Activated T-cell treated with anti-CD3 and anti-CD28 coated beads, Interleukin-2, amount 50 U/mL, for 24 hours (primary cell): ENCODE measurements around the gene STX18.

Source experiments
- DNase-seq: peaks from one replicate; pipeline ENCODE4 v3.0.0-alpha.2; 2020
- H3K27ac Mint-ChIP-seq: 2 replicates; pipeline ENCODE4 v1.8.0; 2020; ENCODE audit warnings: mild to moderate bottlenecking, mixed read lengths
- H3K27me3 Mint-ChIP-seq: 2 replicates; pipeline ENCODE4 v1.8.0; 2020; ENCODE audit warnings: mixed read lengths
- H3K36me3 Mint-ChIP-seq: 2 replicates; pipeline ENCODE4 v1.8.0; 2020; ENCODE audit warnings: low read depth, mixed read lengths
- H3K4me1 Mint-ChIP-seq: 2 replicates; pipeline ENCODE4 v1.8.0; 2020; ENCODE audit warnings: low read depth, mixed read lengths
- H3K4me3 Mint-ChIP-seq: 2 replicates; pipeline ENCODE4 v1.8.0; 2020; ENCODE audit warnings: mild to moderate bottlenecking, moderate library complexity, mixed read lengths
- H3K9me3 Mint-ChIP-seq: 2 replicates; pipeline ENCODE4 v1.8.0; 2020; ENCODE audit warnings: mixed read lengths

The STX18 gene

GRCh38 chr4:4412641-4413372 lies 129.0 kb downstream of the STX18 start:
- H3K36me3 Mint-ChIP-seq = peaks cover 27% of the 10 kb centered on the region
- no peaks in the 10 kb centered on the region for H3K27me3 Mint-ChIP-seq
- no peak for DNase-seq
- H3K27ac Mint-ChIP-seq = no peak overlapping the region
- no peak overlapping the region for H3K4me3 Mint-ChIP-seq
- no peaks in the 10 kb centered on the region for H3K4me1 Mint-ChIP-seq
- H3K9me3 Mint-ChIP-seq = no peaks in the 10 kb centered on the region

DNA sequence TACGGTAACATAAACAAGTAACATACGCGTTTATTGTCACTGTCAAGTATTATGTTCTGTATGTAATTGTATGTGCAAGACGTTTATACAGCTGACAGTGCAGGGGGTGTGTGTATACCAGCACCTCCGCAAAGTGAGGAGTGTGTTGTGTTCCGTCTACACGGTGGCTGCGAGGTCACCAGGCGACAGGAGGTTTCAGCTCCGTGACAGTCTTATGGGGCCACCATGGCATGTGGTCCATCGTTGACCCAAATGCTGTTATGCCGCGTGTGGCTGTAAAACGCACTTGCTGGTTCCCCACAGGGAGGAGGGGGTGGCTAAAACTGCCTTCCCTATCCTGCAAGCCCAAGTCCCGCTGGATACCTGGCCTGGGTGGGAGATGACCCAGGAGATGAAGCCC lies 129.9 kb downstream of the STX18 start:
- H3K27ac Mint-ChIP-seq = no peak overlapping the region
- DNase-seq = no peak
- no peaks in the 10 kb centered on the region for H3K27me3 Mint-ChIP-seq
- no peaks in the 10 kb centered on the region for H3K4me1 Mint-ChIP-seq
- H3K36me3 Mint-ChIP-seq = peaks cover 19% of the 10 kb centered on the region
- H3K9me3 Mint-ChIP-seq = no peaks in the 10 kb centered on the region
- H3K4me3 Mint-ChIP-seq = no peak overlapping the region

DNA sequence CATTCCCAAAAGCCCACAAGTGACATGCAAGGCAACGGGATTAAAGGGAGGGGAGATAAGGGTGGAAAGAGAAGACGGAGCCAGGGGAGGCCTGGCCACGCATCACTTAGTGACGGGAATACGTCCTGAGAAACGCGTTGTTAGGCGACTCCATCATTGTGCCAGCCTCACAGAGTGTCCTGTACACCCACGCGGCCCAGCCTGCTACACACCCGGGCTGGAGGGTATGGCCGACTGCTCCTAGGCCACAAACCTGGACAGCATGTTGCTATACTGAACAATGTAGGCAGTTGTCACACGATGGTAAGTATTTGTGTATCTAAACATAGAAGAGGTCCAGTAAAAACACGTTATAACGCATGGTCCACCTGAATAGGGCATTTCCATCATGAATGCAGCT lies 131.6 kb downstream of the STX18 start:
- H3K27me3 Mint-ChIP-seq = no peaks in the 10 kb centered on the region
- H3K9me3 Mint-ChIP-seq = no peaks in the 10 kb centered on the region
- peaks cover 5% of the 10 kb centered on the region for H3K36me3 Mint-ChIP-seq
- no peaks in the 10 kb centered on the region for H3K4me1 Mint-ChIP-seq
- no peak overlapping the region for H3K4me3 Mint-ChIP-seq
- no peak for DNase-seq
- no peak overlapping the region for H3K27ac Mint-ChIP-seq

DNA sequence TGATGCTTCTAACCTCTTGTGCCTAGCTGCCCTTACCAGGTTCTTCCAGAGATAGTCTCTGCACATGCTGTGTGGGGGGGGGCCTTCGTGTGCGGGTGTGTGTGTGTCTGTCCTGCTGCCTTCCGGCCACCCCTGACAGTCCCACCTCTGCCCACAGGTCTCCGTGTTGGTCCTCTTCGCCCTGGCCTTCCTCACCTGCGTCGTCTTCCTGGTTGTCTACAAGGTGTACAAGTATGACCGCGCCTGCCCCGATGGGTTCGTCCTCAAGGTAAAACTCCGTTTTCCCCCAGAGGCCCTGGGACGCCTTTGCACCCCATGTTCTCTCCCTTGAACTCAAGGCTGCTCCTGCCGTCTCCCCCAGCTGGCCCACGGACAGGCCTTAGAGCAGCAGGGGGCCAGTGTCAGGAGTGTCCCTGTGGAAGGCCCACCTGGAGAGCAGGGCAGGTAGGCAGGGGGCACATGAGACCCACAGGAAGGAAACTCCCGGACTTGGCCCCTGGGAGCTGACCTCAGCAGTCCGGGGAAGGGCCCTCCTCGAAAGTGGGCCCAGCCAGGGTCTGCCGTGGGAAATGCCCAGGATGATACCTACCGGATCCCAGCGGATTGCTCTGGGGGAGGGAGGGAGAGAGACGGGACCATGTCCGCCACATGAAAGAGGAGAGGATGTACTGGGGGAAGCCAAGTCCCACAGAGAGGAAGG lies 132.3 kb downstream of the STX18 start:
- no peaks in the 10 kb centered on the region for H3K9me3 Mint-ChIP-seq
- peaks cover under 1% of the 10 kb centered on the region for H3K36me3 Mint-ChIP-seq
- H3K27ac Mint-ChIP-seq = no peak overlapping the region
- no peak overlapping the region for H3K4me3 Mint-ChIP-seq
- H3K4me1 Mint-ChIP-seq = no peaks in the 10 kb centered on the region
- H3K27me3 Mint-ChIP-seq = no peaks in the 10 kb centered on the region
- no peak for DNase-seq

DNA sequence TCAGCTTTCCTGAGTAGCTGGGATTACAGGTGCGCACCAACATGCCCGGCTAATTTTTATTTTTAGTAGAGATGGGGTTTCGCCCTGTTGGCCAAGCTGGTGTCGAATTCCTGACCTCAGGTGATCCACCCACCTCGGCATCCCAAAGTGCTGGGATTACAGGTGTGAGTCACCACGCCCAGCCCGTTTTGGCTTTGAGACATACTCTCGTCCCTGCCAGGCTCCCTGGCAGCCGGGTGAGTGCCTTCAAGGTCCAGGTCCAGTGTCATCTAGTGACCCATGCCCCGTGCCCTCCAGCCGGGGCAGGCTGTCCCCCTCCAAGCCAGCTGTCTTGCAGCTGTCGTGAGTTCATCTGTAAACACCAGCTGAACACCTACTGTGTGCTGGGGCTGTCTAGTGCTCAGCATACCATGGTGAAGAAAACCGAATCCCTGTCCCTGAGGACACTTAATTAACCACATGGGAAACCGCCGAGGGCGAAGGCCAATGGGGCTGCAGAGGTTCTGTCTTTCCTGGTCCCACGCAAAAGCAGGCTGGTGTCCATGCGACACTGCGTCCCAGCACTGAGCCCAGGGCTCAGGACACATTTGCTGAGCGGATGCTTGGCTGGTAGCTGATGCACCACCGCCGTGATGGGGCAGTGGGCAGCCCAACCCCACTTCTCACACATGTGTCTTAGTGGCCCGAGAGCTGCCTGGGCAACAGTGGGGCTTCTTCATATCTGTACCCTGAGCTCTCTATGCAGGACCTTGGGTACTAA lies 133.1 kb downstream of the STX18 start:
- Mint-ChIP-seq H3K4me1 (no peaks in the 10 kb centered on the region), H3K27me3 (no peaks in the 10 kb centered on the region), H3K27ac (no peak overlapping the region), H3K4me3 (no peak overlapping the region), H3K36me3 (no peaks in the 10 kb centered on the region), H3K9me3 (no peaks in the 10 kb centered on the region)
- no peak for DNase-seq

DNA sequence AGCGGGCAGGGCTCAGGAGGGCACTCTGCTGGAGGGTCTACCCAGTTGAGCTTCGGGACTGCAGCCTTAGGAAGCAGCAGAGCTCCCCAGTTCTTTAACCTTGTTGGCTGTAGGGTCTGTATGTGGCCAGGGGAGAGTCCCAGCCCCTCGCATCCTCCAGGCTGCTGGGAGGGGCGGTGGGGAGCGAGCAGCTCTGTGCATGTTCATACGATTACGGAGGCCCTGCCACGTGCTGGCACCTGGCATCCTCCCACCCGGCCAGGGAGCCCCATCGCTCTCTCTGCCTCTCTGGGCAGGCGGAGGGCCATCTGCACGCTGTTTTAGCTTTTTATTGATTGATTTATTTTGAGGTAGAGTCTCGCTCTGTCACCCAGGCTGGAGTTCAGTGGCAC lies 133.7 kb downstream of the STX18 start:
- Mint-ChIP-seq H3K27me3 (no peaks in the 10 kb centered on the region), H3K4me3 (no peak overlapping the region), H3K4me1 (no peaks in the 10 kb centered on the region), H3K9me3 (no peaks in the 10 kb centered on the region), H3K27ac (no peak overlapping the region), H3K36me3 (no peaks in the 10 kb centered on the region)
- DNase-seq = no peak

DNA sequence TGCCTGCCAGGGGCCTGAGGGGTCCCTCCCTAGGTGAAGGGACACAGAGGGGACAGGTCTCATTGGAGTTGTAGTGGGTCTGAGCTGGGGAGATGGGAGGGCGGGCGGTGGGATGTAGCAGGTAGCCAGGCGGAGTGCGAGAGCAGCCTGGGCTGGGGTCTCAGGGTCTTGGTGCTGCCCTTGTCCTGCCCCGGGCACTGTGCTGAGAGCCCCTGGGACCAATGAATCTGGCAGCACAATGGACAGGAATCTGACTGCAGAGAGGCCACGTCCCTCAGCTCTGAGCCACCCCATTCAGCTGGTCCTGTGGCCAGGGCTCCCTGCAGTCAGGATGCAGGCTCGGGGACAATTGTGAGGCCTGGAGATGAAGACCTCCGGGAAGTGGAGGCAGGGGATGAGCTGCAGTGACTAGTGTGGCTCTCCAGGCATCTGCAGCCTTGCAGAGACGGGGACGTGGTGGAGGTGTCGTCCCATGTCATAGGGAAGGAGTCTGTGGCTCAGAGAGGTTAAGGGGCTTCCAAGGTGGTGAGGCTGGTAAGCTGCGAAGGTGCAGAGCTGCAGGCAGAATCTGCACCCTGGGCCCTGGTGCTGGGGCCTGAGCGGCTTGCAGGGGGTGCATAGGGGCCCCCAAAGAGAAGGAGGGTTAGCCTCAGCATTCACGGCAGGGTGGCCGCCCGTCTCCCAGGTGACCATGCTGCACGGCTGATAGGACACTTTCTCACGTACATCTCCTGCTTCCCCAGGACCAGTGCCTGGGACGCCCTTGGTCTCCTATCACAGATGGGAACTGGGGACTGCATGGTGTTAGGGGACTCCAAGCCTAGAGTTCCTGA lies 134.3 kb downstream of the STX18 start:
- H3K9me3 Mint-ChIP-seq = no peaks in the 10 kb centered on the region
- no peaks in the 10 kb centered on the region for H3K27me3 Mint-ChIP-seq
- no peaks in the 10 kb centered on the region for H3K4me1 Mint-ChIP-seq
- H3K4me3 Mint-ChIP-seq = no peak overlapping the region
- H3K36me3 Mint-ChIP-seq = no peaks in the 10 kb centered on the region
- no peak overlapping the region for H3K27ac Mint-ChIP-seq
- no peak for DNase-seq

GRCh38 chr4:4406455-4407298 lies 135.2 kb downstream of the STX18 start:
- Mint-ChIP-seq H3K27ac (no peak overlapping the region), H3K36me3 (no peaks in the 10 kb centered on the region)
- no peak for DNase-seq

DNA sequence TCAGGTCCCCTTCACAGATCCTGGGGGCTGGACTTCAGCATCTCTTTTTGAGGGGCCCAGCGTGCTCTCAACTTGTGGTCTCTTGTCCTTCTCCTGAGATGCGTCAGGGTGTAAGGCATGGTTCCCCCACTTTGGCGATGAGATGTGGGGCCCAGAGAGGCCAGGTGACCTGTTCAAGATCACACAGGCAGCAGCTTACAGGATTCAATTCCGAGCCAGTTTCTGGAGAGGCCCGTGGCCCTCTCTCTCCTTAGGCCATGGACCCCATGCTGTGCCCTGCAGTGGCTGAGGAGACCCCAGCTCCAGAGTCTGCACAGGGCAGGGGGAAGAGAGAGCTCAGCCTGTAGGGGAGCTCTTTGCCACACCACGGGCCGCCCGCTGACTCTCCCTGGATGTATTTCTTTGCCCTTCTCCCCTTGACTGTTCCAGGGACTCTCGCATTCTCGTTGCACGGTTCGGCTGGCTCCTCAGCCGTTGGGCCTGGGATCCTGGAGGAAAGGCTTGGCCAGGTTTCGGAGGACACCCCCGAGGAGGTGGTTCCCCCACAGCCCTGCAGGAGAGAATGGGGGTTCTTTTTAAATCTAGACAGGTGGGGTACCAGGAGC lies 136.4 kb downstream of the STX18 start:
- Mint-ChIP-seq H3K4me1 (no peaks in the 10 kb centered on the region), H3K36me3 (no peaks in the 10 kb centered on the region), H3K9me3 (no peaks in the 10 kb centered on the region), H3K4me3 (no peak overlapping the region), H3K27ac (no peak overlapping the region), H3K27me3 (no peaks in the 10 kb centered on the region)
- DNase-seq = no peak

More at GRCh38 chr4:4406455-4407298, 135.2 kb downstream of the STX18 start:
- Mint-ChIP-seq H3K4me3 (no peak overlapping the region), H3K4me1 (no peaks in the 10 kb centered on the region), H3K27me3 (no peaks in the 10 kb centered on the region), H3K9me3 (no peaks in the 10 kb centered on the region)

GRCh38 chr4:4402966-4403365 lies 138.9 kb downstream of the STX18 start:
- no peaks in the 10 kb centered on the region for H3K36me3 Mint-ChIP-seq
- no peak overlapping the region for H3K4me3 Mint-ChIP-seq
- no peak for DNase-seq
- no peaks in the 10 kb centered on the region for H3K27me3 Mint-ChIP-seq
- H3K27ac Mint-ChIP-seq = no peak overlapping the region
- no peaks in the 10 kb centered on the region for H3K4me1 Mint-ChIP-seq
- H3K9me3 Mint-ChIP-seq = no peaks in the 10 kb centered on the region

GRCh38 chr4:4401036-4401435 lies 140.8 kb downstream of the STX18 start:
- Mint-ChIP-seq H3K9me3 (no peaks in the 10 kb centered on the region), H3K4me3 (no peak overlapping the region), H3K27ac (no peak overlapping the region), H3K4me1 (no peaks in the 10 kb centered on the region), H3K36me3 (peaks cover 2% of the 10 kb centered on the region), H3K27me3 (no peaks in the 10 kb centered on the region)
- no peak for DNase-seq

DNA sequence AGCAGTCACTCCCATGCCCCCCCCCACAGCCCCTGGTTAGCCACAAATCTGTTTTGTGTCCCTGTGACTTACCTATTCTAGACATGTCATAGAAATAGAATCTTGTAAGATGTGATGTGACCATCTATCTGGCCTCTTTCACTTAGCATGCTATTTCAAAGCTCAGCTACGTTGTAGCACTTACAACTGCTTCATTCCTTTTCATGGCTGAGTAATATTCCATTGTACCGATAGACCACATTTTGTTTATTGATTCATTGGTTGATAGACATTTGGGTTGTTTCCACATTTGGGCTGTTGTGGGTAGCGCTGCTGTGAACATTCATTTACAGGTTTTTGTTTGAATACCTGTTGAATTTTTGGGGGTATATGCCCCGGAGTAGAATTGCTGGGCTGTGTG lies 143.4 kb downstream of the STX18 start:
- Mint-ChIP-seq H3K9me3 (no peaks in the 10 kb centered on the region), H3K27me3 (no peaks in the 10 kb centered on the region), H3K36me3 (peaks cover 2% of the 10 kb centered on the region), H3K4me1 (no peaks in the 10 kb centered on the region), H3K4me3 (no peak overlapping the region), H3K27ac (no peak overlapping the region)
- no peak for DNase-seq

GRCh38 chr4:4397441-4397819 lies 144.4 kb downstream of the STX18 start:
- H3K4me3 Mint-ChIP-seq = no peak overlapping the region
- H3K4me1 Mint-ChIP-seq = no peaks in the 10 kb centered on the region
- H3K9me3 Mint-ChIP-seq = no peaks in the 10 kb centered on the region
- H3K27ac Mint-ChIP-seq = no peak overlapping the region
- H3K36me3 Mint-ChIP-seq = peaks cover 2% of the 10 kb centered on the region
- no peaks in the 10 kb centered on the region for H3K27me3 Mint-ChIP-seq
- no peak for DNase-seq
